ENCODE results near the gene CRBN.

DNA sequence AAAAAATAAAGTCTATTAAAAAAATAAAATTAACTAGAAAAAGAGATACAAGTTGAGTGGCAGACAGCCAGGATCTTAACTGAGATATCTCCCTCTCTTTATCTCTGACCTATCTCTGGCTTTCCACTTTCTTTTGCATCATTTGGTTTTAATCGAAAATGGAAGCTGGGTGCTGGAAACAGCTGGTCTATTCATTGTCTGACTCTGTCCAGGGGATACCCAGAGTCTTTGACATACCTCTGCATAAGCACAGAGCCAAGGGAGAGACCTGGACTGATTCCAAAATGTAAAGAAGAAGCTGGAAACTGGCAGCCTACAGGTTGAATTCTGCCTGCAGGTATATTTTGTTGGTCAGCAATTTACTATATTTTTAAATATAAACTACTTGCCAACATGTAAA is 29.6 kb upstream of the CRBN start:
- TF ChIP-seq, protein P1, sequence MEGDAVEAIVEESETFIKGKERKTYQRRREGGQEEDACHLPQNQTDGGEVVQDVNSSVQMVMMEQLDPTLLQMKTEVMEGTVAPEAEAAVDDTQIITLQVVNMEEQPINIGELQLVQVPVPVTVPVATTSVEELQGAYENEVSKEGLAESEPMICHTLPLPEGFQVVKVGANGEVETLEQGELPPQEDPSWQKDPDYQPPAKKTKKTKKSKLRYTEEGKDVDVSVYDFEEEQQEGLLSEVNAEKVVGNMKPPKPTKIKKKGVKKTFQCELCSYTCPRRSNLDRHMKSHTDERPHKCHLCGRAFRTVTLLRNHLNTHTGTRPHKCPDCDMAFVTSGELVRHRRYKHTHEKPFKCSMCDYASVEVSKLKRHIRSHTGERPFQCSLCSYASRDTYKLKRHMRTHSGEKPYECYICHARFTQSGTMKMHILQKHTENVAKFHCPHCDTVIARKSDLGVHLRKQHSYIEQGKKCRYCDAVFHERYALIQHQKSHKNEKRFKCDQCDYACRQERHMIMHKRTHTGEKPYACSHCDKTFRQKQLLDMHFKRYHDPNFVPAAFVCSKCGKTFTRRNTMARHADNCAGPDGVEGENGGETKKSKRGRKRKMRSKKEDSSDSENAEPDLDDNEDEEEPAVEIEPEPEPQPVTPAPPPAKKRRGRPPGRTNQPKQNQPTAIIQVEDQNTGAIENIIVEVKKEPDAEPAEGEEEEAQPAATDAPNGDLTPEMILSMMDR (conservative IDR thresholded peaks at IDR 0.05; ENCODE audit: low read length), result no peak
- TF ChIP-seq EZH2phosphoT487 (IDR thresholded peaks at IDR 0.05; ENCODE audit: borderline replicate concordance), result no peak

Data from Loucy (cell line).